Measurements from ENCODE around the gene STAB2.

GRCh38 chr12:103676893-103677292 is 89.8 kb downstream of the STAB2 start:
- TF ChIP-seq CTCF (IDR thresholded peaks at IDR 0.05; ENCODE audit: low read length) (no peak), EZH2 (optimal IDR thresholded peaks at IDR 0.05; ENCODE audit: low read depth, low read length) (no peak), EZH2phosphoT487 (IDR thresholded peaks at IDR 0.05; ENCODE audit: low read length) (no peak)
